Measurements from ENCODE around the gene GCNA. TPM values are rescaled to one million over a fixed set of nuclear protein-coding genes. Genes with fewer than 3 reads are reported as not detected.
"Not testable (repeated sequence)": the region's sequence is repeated elsewhere in the genome, so short reads cannot be mapped to it uniquely, and the experiment has no call there.

GCNA gene
- total RNA-seq, 1 experiment from 2014 or later = 1.0 TPM

- TF ChIP-seq ZSCAN18 (CRISPR knock-in tag; IDR thresholded peaks at IDR 0.05) = no peak
Observed at GRCh38 chrX:71581210-71581609, 3.0 kb downstream of the GCNA start (continued).

GRCh38 chrX:71586929-71587328 lies 8.7 kb downstream of the GCNA start:
- ChIA-PET POLR2A (no interaction called here), CTCF (interaction anchor here (1.0 kb wide), 1 partner anchor 65 kb away, joined by 3 read pairs; no protein-coding TSS in a partner anchor)
- H3K36me3 Mint-ChIP-seq = peaks cover 3% of the 10 kb centered on the region; the same call in 1 of the 2 replicates
- no peaks in the 10 kb centered on the region for H3K27me3 Mint-ChIP-seq (ENCODE audit: low read depth)
- ATAC-seq (0 out of 2 replicates have a peak, but pooled peaks have one; percentile 16), DNase-seq (ENCODE audit: low spot score) (no peak)
- no peak for TF ChIP-seq TEAD1 (CRISPR knock-in tag; IDR thresholded peaks at IDR 0.05)
- TF ChIP-seq MAX (CRISPR knock-in tag; IDR thresholded peaks at IDR 0.05) = no peak
- TF ChIP-seq ZNF416 (CRISPR knock-in tag; IDR thresholded peaks at IDR 0.05) = no peak
- TF ChIP-seq SMAD4 (CRISPR knock-in tag; IDR thresholded peaks at IDR 0.05) = no peak
- TF ChIP-seq ATF3 (CRISPR knock-in tag; conservative IDR thresholded peaks at IDR 0.05) = no peak
- no peak for TF ChIP-seq KAT7 (CRISPR knock-in tag; IDR thresholded peaks at IDR 0.05; ENCODE audit: borderline replicate concordance)
- TF ChIP-seq ARID4B (CRISPR knock-in tag; IDR thresholded peaks at IDR 0.05; ENCODE audit: borderline replicate concordance) = no peak
- H3K4me1 Mint-ChIP-seq = peaks cover 8% of the 10 kb centered on the region; the same call in 1 of the 2 replicates
- no peak overlapping the region for H3K4me3 Mint-ChIP-seq
- H3K9me3 Mint-ChIP-seq = no peaks in the 10 kb centered on the region
- no peak overlapping the region for H3K27ac Mint-ChIP-seq

GRCh38 chrX:71593210-71593609 lies 15.0 kb downstream of the GCNA start:
- CTCF ChIA-PET; DNase-seq (ENCODE audit: low spot score): not testable (repeated sequence)

GRCh38 chrX:71599965-71600364 lies 21.7 kb downstream of the GCNA start:
- ATAC-seq (no peak), DNase-seq (ENCODE audit: low spot score) (no peak)
- TF ChIP-seq SOX15 (CRISPR knock-in tag; IDR thresholded peaks at IDR 0.05) (no peak), ZNF423 (CRISPR knock-in tag; IDR thresholded peaks at IDR 0.05) (no peak), ESRRA (CRISPR knock-in tag; IDR thresholded peaks at IDR 0.05; ENCODE audit: borderline replicate concordance) (no peak), TP53 (CRISPR knock-in tag; IDR thresholded peaks at IDR 0.05) (no peak), ZNF512 (CRISPR knock-in tag; IDR thresholded peaks at IDR 0.05; ENCODE audit: borderline replicate concordance) (no peak), AFF4 (CRISPR knock-in tag; IDR thresholded peaks at IDR 0.05; ENCODE audit: borderline replicate concordance) (no peak), ZNF263 (CRISPR knock-in tag; IDR thresholded peaks at IDR 0.05; ENCODE audit: low read depth) (no peak)
- ChIA-PET CTCF (interaction anchor here (1.9 kb wide), 1 partner anchor 52 kb away, joined by 6 read pairs; no protein-coding TSS in a partner anchor), POLR2A (no interaction called here)
- H3K4me3 Mint-ChIP-seq = no peak overlapping the region
- H3K9me3 Mint-ChIP-seq = no peaks in the 10 kb centered on the region
- no peaks in the 10 kb centered on the region for H3K27me3 Mint-ChIP-seq (ENCODE audit: low read depth)
- H3K27ac Mint-ChIP-seq = no peak overlapping the region
- peaks cover 26% of the 10 kb centered on the region for H3K36me3 Mint-ChIP-seq
- no peaks in the 10 kb centered on the region for H3K4me1 Mint-ChIP-seq

More at GRCh38 chrX:71593210-71593609, 15.0 kb downstream of the GCNA start:
- H3K27me3 Mint-ChIP-seq (ENCODE audit: low read depth); H3K9me3 Mint-ChIP-seq; H3K27ac Mint-ChIP-seq; H3K4me3 Mint-ChIP-seq; H3K36me3 Mint-ChIP-seq; H3K4me1 Mint-ChIP-seq; POLR2A ChIA-PET; ATAC-seq: not testable (repeated sequence)

Data from WTC11 (cell line).